HUES48 (cell line): Measurements from ENCODE around the gene RFX2.

ENCODE experiments used
- H3K27ac ChIP-seq: one replicate; pipeline ENCODE4 v1.7.0; 2013; ENCODE audit warnings: low read depth, low read length, inconsistent platforms
- H3K27me3 ChIP-seq: 2 replicates; pipeline ENCODE4 v1.6.1; 2013; ENCODE audit warnings: mild to moderate bottlenecking, low read length; ENCODE audit not compliant: control insufficient read depth, insufficient read depth
- H3K36me3 ChIP-seq: 2 replicates; pipeline ENCODE4 v1.6.1; 2013; ENCODE audit warnings: low read length; ENCODE audit not compliant: control insufficient read depth, insufficient read depth
- H3K4me1 ChIP-seq: 2 replicates; pipeline ENCODE4 v1.6.1; 2013; ENCODE audit warnings: mild to moderate bottlenecking, low read length; ENCODE audit not compliant: control insufficient read depth, insufficient read depth
- H3K4me3 ChIP-seq: 2 replicates; pipeline ENCODE4 v1.5.1; 2013; ENCODE audit warnings: mild to moderate bottlenecking, low read depth, low read length
- H3K9ac ChIP-seq: 2 replicates; pipeline ENCODE4 v1.6.1; 2013; ENCODE audit warnings: mild to moderate bottlenecking, low read depth, low read length, moderate library complexity
- H3K9me3 ChIP-seq: 2 replicates; pipeline ENCODE4 v1.6.1; 2013; ENCODE audit warnings: low read length; ENCODE audit not compliant: control insufficient read depth, insufficient read depth

RFX2 gene

DNA sequence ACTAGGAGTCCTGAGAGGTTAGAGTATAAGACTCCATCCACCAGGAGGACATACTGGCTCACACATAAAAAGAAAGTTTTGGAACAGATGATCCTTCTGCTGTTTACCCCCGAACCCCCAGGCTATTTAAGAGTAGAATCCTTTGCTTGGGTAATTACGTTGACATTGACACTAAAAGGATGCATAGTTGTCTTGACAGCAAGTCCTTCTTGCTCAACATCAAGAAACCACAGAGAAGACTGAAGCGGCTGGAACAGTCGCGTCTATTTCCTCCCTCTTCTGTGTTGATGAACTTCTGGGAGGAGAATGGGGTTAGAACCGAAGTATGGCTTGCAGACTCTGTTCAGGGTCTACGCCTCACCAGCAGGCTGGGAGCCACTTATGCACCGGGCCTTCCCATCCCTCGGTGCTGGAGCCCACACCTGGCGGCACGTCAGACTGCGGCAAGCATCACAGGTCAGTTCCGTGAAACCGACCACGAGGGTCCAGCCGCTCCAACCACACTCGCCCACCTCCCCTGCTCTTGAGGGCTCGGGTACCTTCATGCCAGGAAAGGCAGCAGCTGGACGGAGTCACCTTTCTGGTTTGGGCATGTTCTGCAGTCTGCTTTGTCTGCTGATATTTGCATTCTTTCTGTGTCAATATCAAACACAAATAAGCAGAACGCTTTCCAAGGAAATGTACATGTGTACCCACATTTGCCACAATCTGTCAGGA is 90.0 kb downstream of the RFX2 start:
- H3K4me1 ChIP-seq = no peaks in the 10 kb centered on the region; the same call in 1 of the 2 replicates
- no peak overlapping the region for H3K4me3 ChIP-seq
- no peak overlapping the region for H3K9ac ChIP-seq
- peaks cover 3% of the 10 kb centered on the region; the same call in 1 of the 2 replicates for H3K27me3 ChIP-seq
- H3K36me3 ChIP-seq = no peaks in the 10 kb centered on the region
- H3K9me3 ChIP-seq = no peaks in the 10 kb centered on the region
- H3K27ac ChIP-seq = no peak overlapping the region

DNA sequence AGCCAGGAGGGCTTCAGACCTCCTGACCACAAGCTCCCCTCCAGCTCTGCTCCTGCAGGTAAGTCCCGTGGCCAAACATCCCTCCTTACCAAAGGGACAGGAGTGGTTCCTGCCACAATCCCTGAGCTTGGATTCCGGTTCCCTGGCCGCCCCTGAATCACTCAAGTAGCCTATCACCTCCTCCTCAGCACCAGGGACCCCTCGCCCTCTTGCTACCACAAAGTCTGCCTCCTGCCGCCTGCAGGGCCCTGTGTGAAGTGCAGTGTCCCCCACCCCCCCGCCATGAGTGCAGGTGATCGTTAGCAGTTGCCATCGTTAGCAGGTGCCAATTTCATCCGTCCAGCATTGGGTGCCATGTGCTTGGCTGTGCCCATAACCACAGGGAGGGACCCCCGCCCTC is 91.5 kb downstream of the RFX2 start:
- no peaks in the 10 kb centered on the region; the same call in 1 of the 2 replicates for H3K4me1 ChIP-seq
- peaks cover 3% of the 10 kb centered on the region; the same call in 1 of the 2 replicates for H3K27me3 ChIP-seq
- H3K36me3 ChIP-seq = no peaks in the 10 kb centered on the region
- H3K9ac ChIP-seq = no peak overlapping the region
- H3K9me3 ChIP-seq = no peaks in the 10 kb centered on the region
- H3K4me3 ChIP-seq = no peak overlapping the region
- no peak overlapping the region for H3K27ac ChIP-seq

DNA sequence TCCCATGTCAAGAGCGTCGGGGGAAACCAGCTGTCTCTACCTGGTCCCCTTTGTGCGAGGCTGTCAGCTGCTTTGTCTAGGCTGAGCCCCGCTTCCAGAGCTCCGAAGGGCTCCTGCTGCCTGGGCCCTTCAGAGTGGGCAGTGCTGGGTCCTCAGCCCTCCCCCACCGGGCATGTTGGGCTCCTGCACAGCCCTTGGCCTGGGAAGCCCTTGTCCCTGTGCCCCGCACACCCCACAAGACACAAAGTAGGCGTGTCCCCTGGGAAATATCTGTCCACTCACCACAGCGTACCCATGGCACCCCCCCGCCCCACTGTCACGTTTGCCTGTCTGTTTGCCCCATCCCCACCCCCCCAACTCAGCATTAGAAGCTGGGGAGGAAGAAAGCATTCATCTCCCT is 92.7 kb downstream of the RFX2 start:
- Histone ChIP-seq H3K9ac (no peak overlapping the region), H3K27me3 (peaks cover 2% of the 10 kb centered on the region; the same call in 1 of the 2 replicates), H3K27ac (no peak overlapping the region), H3K4me3 (no peak overlapping the region), H3K36me3 (no peaks in the 10 kb centered on the region), H3K4me1 (no peaks in the 10 kb centered on the region; the same call in 1 of the 2 replicates), H3K9me3 (no peaks in the 10 kb centered on the region)

DNA sequence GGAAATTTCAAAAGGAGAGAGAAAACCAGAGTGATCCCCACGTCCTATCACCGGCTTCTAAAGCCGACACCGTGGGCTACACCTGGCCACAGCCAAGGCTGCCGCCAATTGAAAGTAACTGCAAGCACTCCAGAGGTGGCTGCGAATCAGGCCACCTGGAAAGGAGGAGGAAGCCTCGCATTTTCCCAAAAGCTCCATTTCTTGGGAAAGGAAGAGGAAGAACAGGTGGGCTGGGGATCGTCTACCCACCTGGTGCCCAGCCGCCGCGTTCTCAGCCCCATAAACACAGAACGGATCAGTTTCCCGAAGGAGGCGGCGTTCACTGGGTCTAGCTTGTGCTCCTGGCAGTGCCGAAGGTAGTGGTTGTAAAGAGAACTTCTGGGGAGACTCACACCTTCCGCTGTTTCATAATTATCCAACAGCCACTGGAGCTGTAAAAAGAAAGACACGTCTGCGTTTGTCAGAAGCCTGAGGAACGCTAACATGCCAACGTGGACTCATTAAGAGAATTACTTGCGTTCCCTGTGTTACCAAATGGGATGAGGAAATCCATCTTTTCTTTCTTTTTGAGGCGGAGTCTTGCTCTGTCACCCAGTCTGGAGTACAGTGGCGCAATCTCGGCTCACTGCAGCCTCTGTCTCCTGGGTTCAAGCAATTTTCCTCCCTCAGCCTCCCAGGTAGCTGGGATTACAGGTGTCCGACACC is 94.3 kb downstream of the RFX2 start:
- Histone ChIP-seq H3K36me3 (no peaks in the 10 kb centered on the region), H3K4me3 (no peak overlapping the region), H3K4me1 (no peaks in the 10 kb centered on the region; the same call in 1 of the 2 replicates), H3K27ac (no peak overlapping the region), H3K9me3 (no peaks in the 10 kb centered on the region), H3K27me3 (no peaks in the 10 kb centered on the region), H3K9ac (no peak overlapping the region)

DNA sequence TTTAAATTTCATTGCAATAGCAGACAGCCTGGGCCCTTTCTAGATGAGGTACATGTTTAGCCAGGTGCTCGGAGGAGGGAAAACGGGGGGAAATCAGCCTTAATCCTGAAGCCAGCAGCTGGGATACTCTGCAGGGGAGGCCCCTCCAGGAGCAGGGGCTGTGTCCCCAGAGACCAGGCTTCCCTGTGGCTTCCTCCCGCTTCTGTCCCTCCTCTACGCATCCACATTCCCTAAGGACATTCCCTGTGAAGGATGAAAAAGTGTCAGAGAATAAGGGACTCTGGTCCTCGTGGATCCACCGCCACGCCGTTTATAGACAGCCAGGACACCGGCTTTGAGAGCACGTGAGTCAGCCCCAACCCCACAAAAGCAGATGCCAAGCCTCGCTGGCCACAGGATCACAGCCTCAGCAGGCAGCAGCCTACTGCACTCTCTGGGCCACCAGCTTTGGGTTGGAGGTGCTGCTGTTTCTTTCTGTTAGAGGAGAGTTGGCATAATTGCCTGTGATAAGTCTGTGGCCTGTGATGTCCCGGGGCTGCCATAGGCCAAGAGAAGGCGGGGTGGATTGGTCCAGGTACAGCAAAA is 95.7 kb downstream of the RFX2 start:
- Histone ChIP-seq H3K9me3 (no peaks in the 10 kb centered on the region), H3K36me3 (no peaks in the 10 kb centered on the region), H3K4me1 (no peaks in the 10 kb centered on the region; the same call in 1 of the 2 replicates), H3K4me3 (no peak overlapping the region), H3K27ac (no peak overlapping the region), H3K9ac (no peak overlapping the region), H3K27me3 (no peaks in the 10 kb centered on the region)

DNA sequence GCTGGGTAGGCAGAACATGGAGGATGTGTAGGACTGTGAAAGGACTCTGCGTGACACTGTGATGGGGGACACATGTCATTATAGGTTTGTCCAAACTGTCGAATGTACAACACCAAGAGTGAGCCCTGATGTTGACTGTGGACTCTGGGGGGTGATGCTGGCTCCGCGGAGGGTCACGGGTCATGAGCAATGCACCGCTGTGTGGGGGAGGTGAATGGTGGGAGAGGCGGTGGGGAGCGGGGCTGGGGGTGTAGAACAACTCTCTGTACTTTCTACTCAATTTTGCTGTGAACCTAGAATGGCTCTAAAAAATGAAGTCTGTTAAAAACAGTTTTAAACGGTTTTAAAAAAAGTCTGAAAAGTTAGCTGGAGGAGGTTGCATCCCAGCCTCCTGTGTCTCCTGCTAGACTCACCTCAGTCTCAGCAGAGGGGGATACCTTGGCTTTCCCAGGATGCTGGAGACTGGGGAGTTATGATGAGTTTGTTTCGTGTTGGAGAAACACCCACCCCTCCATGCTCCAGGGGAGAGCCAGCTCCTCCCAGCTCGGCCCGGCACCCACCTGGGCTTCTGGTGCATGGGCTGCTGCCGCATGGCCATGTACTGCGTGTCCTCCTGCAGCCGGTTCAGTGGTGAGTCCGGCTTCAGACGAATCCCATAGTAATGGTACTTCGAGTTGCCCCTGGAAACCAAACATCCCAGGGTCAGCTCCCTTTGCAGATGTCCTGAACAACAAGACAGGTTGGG is 97.7 kb downstream of the RFX2 start:
- Histone ChIP-seq H3K27me3 (no peaks in the 10 kb centered on the region), H3K9ac (no peak overlapping the region), H3K4me1 (no peaks in the 10 kb centered on the region), H3K9me3 (no peaks in the 10 kb centered on the region), H3K36me3 (no peaks in the 10 kb centered on the region), H3K4me3 (no peak overlapping the region), H3K27ac (no peak overlapping the region)

DNA sequence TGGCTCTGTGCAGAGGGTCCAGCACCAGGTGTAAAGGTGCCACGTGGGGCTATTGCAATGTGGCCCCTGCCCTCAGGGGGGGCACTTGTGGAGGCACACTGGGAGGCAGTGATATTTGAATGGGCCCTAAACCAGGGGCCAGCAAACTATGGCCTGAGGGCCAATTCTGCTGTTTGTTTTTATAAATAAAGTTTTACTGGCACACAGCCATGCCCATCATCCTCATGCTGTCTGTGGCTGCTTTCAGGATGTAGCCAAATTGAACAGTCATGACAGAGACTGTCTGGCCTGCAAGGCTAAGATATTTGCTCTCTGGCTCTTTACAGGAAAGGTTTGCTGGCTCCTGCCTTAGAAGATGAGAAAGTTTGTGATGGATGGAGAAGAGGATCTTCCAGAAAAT is 98.5 kb downstream of the RFX2 start:
- no peak overlapping the region for H3K4me3 ChIP-seq
- H3K4me1 ChIP-seq = no peaks in the 10 kb centered on the region
- no peaks in the 10 kb centered on the region for H3K9me3 ChIP-seq
- no peak overlapping the region for H3K9ac ChIP-seq
- no peaks in the 10 kb centered on the region for H3K36me3 ChIP-seq
- H3K27ac ChIP-seq = no peak overlapping the region
- H3K27me3 ChIP-seq = no peaks in the 10 kb centered on the region

DNA sequence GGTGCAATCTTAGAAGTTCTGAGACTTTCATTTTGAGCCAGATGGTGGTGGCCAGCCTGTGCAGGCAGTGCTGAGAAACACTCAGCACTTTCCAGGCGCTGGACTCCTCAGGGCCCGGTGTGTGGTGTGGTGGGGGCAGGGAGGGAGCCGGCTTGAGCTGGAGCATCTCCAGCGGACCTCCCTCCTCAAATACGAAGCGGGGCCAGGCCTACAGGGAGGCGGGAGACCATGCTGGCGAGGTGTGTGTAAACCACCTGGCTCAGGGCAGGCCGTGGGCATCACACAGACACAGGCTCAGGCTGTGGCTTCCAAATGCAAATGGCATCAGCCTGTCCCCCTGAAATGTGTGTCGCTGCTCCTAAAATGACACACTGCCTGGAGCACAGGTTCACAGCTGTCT is 99.1 kb downstream of the RFX2 start:
- Histone ChIP-seq H3K36me3 (no peaks in the 10 kb centered on the region), H3K4me3 (no peak overlapping the region), H3K9ac (no peak overlapping the region), H3K27ac (no peak overlapping the region), H3K27me3 (no peaks in the 10 kb centered on the region), H3K4me1 (no peaks in the 10 kb centered on the region), H3K9me3 (no peaks in the 10 kb centered on the region)

DNA sequence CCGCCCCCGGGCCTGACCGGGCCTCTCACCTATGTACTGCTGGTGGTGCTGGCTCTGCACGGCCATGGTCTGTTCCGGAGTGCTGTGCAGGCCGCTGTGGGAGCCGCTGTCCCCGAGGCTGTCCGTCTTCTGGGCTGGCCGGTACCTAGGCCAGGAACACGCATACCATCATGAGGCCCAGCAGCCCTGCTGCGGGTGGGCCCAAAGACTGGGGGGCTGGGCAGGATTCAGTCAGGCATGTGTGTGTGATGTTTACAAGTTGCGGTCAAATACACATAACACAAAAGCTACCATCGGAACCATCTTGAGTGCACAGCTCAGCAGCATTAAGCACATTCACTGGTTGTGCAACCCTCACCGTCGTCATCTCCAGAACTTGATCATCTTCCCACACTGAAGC is 100.2 kb downstream of the RFX2 start:
- Histone ChIP-seq H3K27me3 (no peaks in the 10 kb centered on the region), H3K36me3 (no peaks in the 10 kb centered on the region), H3K4me1 (no peaks in the 10 kb centered on the region), H3K9me3 (no peaks in the 10 kb centered on the region), H3K9ac (no peak overlapping the region), H3K27ac (no peak overlapping the region), H3K4me3 (no peak overlapping the region)

DNA sequence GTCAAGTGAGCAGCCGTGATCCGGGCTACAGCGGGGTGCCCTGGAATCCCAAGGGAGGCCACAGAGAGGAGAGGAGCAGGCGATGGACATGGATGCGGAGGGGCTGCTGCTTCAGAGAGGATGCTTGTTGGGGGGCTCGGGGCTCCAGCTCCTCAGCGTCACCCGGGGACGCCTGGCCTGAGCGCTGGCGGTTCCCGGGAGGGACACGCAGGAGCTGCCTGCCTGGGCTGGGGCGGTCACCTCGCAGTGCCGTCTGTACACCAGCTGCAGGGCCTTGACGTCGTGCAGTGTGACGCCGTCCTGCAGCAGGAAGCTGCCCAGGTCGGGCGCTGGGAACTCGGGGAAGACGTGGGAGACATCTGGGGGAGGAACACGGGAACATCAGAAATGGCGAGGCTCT is 102.4 kb downstream of the RFX2 start:
- Histone ChIP-seq H3K27me3 (no peaks in the 10 kb centered on the region), H3K4me1 (no peaks in the 10 kb centered on the region), H3K9me3 (no peaks in the 10 kb centered on the region), H3K36me3 (no peaks in the 10 kb centered on the region), H3K9ac (no peak overlapping the region), H3K27ac (no peak overlapping the region), H3K4me3 (no peak overlapping the region)
